ENCODE results near the gene PHF21B.

PHF21B gene

DNA sequence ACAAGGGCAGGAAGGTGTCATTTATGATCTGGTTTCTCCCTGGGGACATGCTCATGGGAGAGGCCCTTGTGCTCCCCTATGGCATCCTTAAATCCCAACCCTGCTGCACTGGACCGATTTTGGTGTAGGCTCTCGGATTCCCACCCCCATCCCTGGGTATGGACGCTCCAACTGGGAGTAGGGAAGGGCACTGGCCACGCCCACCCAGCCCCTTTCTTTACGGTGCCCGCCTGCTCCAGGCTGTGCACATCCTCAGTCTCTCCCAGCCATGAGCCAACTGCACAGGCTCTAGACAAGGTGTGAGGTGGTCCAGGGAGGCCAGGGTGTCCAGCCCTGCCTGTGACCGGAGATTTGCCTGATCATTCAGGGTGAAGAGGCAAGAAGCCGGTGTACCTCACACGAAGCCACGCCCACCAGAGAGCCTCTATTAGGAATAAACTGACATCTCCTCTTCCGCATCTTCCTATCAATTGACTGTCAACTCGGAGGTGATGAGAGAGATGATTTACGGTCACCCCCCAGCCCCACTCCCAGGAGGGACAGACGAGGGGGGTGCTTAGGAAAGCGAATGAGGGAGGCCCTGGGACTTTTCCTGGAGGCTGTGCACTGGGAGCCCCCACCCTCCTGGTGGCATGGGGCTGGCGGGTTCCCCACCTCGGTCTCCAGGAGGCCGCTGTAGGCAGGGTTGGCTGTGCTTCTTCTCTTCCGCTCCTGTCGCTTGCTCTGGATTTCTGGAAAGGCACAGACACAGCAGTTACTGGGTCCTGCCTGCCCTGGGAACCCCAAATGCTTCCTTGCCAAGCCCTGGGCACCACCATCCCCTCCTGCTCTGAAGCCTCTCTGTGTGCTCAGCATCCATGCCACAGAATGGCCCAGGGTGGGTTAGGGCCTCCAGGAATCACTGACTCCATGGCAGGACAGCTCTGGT, 116.7 kb downstream of the PHF21B start:
- Histone ChIP-seq H3K4me3 (ENCODE audit: low read depth, low read length, poor library complexity, severe bottlenecking) (no peak overlapping the region), H3K79me2 (ENCODE audit: insufficient read depth, low read length) (no peaks in the 10 kb centered on the region), H3F3A (ENCODE audit: insufficient read depth, low read length) (no peaks in the 10 kb centered on the region), H3K27ac (ENCODE audit: low read depth, low read length, poor library complexity, severe bottlenecking) (no peak overlapping the region), H3K9me3 (ENCODE audit: low read length) (no peaks in the 10 kb centered on the region), H4K20me1 (ENCODE audit: insufficient read depth, low read length) (no peaks in the 10 kb centered on the region), H2AFZ (ENCODE audit: low read length) (no peak overlapping the region), H3K4me1 (ENCODE audit: insufficient read depth, low read length, severe bottlenecking) (no peaks in the 10 kb centered on the region), H3K4me2 (ENCODE audit: low read length) (no peak overlapping the region), H3K9ac (ENCODE audit: low read length) (no peak overlapping the region), H3K36me3 (ENCODE audit: insufficient read depth, low read length) (no peaks in the 10 kb centered on the region), H3K27me3 (ENCODE audit: insufficient read depth, low read length) (no peaks in the 10 kb centered on the region), H3K9me2 (ENCODE audit: low read depth, low read length) (no peaks in the 10 kb centered on the region)
- TF ChIP-seq, protein P1, sequence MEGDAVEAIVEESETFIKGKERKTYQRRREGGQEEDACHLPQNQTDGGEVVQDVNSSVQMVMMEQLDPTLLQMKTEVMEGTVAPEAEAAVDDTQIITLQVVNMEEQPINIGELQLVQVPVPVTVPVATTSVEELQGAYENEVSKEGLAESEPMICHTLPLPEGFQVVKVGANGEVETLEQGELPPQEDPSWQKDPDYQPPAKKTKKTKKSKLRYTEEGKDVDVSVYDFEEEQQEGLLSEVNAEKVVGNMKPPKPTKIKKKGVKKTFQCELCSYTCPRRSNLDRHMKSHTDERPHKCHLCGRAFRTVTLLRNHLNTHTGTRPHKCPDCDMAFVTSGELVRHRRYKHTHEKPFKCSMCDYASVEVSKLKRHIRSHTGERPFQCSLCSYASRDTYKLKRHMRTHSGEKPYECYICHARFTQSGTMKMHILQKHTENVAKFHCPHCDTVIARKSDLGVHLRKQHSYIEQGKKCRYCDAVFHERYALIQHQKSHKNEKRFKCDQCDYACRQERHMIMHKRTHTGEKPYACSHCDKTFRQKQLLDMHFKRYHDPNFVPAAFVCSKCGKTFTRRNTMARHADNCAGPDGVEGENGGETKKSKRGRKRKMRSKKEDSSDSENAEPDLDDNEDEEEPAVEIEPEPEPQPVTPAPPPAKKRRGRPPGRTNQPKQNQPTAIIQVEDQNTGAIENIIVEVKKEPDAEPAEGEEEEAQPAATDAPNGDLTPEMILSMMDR (IDR thresholded peaks at IDR 0.05; ENCODE audit: low read length) = no peak
- TF ChIP-seq EZH2 (IDR thresholded peaks at IDR 0.05; ENCODE audit: borderline replicate concordance, low read length) = no peak

DNA sequence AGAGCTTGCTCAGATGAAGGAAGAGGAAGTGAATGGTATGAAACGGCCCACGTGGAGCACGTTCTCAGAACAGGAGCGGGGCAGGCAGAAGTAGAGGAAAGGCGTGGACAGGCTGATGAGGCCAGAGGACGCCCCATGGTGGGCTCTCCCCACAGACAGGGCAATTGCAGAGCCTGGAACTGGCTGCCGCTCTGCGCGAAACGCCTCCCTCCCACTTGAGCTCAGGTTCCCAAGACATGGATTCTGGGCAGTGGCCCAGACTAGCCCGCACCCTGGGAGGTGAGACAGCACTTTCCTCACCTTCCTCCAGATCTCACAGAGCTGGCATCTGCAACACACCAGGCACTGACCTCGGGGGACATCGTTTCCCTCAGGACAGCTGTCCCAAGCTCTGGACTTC, 117.6 kb downstream of the PHF21B start:
- H3K36me3 ChIP-seq (ENCODE audit: insufficient read depth, low read length) = no peaks in the 10 kb centered on the region
- no peaks in the 10 kb centered on the region for H3K9me3 ChIP-seq (ENCODE audit: low read length)
- H4K20me1 ChIP-seq (ENCODE audit: insufficient read depth, low read length) = no peaks in the 10 kb centered on the region
- H3K9ac ChIP-seq (ENCODE audit: low read length) = no peak overlapping the region
- no peaks in the 10 kb centered on the region for H3F3A ChIP-seq (ENCODE audit: insufficient read depth, low read length)
- no peak overlapping the region for H2AFZ ChIP-seq (ENCODE audit: low read length)
- H3K27me3 ChIP-seq (ENCODE audit: insufficient read depth, low read length) = no peaks in the 10 kb centered on the region
- no peak overlapping the region for H3K27ac ChIP-seq (ENCODE audit: low read depth, low read length, poor library complexity, severe bottlenecking)
- no peaks in the 10 kb centered on the region for H3K4me1 ChIP-seq (ENCODE audit: insufficient read depth, low read length, severe bottlenecking)
- no peak overlapping the region for H3K4me2 ChIP-seq (ENCODE audit: low read length)
- H3K4me3 ChIP-seq (ENCODE audit: low read depth, low read length, poor library complexity, severe bottlenecking) = no peak overlapping the region
- no peaks in the 10 kb centered on the region for H3K79me2 ChIP-seq (ENCODE audit: insufficient read depth, low read length)
- H3K9me2 ChIP-seq (ENCODE audit: low read depth, low read length) = no peaks in the 10 kb centered on the region
- no peak for TF ChIP-seq EZH2 (IDR thresholded peaks at IDR 0.05; ENCODE audit: borderline replicate concordance, low read length)
- TF ChIP-seq, protein P1 (IDR thresholded peaks at IDR 0.05; ENCODE audit: low read length) = no peak

DNA sequence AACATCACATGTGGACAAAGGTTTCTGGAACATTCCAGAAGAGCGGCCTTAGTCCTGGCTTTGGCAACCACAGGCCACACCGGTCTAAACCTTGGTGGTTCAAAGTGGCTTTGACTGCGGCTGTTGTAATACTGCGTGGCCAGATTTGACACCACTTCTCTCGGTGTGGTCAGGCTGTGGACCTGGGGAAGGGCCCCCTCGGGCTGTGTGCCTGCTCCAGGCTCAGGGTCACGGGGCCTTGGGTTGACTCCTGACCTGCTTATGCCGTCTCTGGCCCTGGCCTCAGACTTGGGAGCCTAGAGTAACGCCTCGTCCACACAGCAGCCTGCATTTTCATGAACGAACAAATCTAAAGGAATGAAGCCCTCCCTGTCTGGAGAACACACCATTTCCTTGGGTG, 118.0 kb downstream of the PHF21B start:
- no peaks in the 10 kb centered on the region for H3K9me3 ChIP-seq (ENCODE audit: low read length)
- H3K9ac ChIP-seq (ENCODE audit: low read length) = no peak overlapping the region
- no peak overlapping the region for H3K4me2 ChIP-seq (ENCODE audit: low read length)
- TF ChIP-seq, protein P1 (IDR thresholded peaks at IDR 0.05; ENCODE audit: low read length) = no peak
- no peak for TF ChIP-seq EZH2 (IDR thresholded peaks at IDR 0.05; ENCODE audit: borderline replicate concordance, low read length)
- no peaks in the 10 kb centered on the region for H3K36me3 ChIP-seq (ENCODE audit: insufficient read depth, low read length)
- no peak overlapping the region for H3K27ac ChIP-seq (ENCODE audit: low read depth, low read length, poor library complexity, severe bottlenecking)
- no peaks in the 10 kb centered on the region for H3K9me2 ChIP-seq (ENCODE audit: low read depth, low read length)
- no peaks in the 10 kb centered on the region for H4K20me1 ChIP-seq (ENCODE audit: insufficient read depth, low read length)
- no peak overlapping the region for H2AFZ ChIP-seq (ENCODE audit: low read length)
- H3K4me3 ChIP-seq (ENCODE audit: low read depth, low read length, poor library complexity, severe bottlenecking) = no peak overlapping the region
- no peaks in the 10 kb centered on the region for H3K4me1 ChIP-seq (ENCODE audit: insufficient read depth, low read length, severe bottlenecking)
- no peaks in the 10 kb centered on the region for H3F3A ChIP-seq (ENCODE audit: insufficient read depth, low read length)
- no peaks in the 10 kb centered on the region for H3K27me3 ChIP-seq (ENCODE audit: insufficient read depth, low read length)
- no peaks in the 10 kb centered on the region for H3K79me2 ChIP-seq (ENCODE audit: insufficient read depth, low read length)
